ENCODE measurements around the gene DHCR7. TPM values are rescaled to one million over a fixed set of nuclear protein-coding genes. Genes with fewer than 3 reads are reported as not detected.
A peak's percentile ranks its signal among the peaks of the same experiment; 100 is the strongest.

The DHCR7 gene
- total RNA-seq, 1 donor from 2014 or later: 145 TPM

- peak; percentile 79 for TF ChIP-seq CTCF (IDR thresholded peaks at IDR 0.05; ENCODE audit: partially characterized antibody, unreplicated experiment)
- Mint-ChIP-seq H3K4me3 (ENCODE audit: unreplicated experiment) (no peak overlapping the region), H3K9me3 (ENCODE audit: unreplicated experiment) (peaks cover 4% of the 10 kb centered on the region), H3K27me3 (ENCODE audit: unreplicated experiment) (peaks cover 6% of the 10 kb centered on the region), H3K4me1 (ENCODE audit: low read depth, unreplicated experiment) (no peaks in the 10 kb centered on the region), H3K27ac (ENCODE audit: unreplicated experiment) (no peak overlapping the region), H3K36me3 (ENCODE audit: unreplicated experiment) (no peaks in the 10 kb centered on the region)
- DNase-seq: peak; percentile 68
Measured at GRCh38 chr11:71420455-71421241, 27.5 kb downstream of the DHCR7 start.

GRCh38 chr11:71418643-71419042, 29.6 kb downstream of the DHCR7 start:
- H3K36me3 Mint-ChIP-seq (ENCODE audit: unreplicated experiment): no peaks in the 10 kb centered on the region
- peaks cover 4% of the 10 kb centered on the region for H3K9me3 Mint-ChIP-seq (ENCODE audit: unreplicated experiment)
- TF ChIP-seq CTCF (IDR thresholded peaks at IDR 0.05; ENCODE audit: partially characterized antibody, unreplicated experiment): no peak
- DNase-seq: no peak
- no peaks in the 10 kb centered on the region for H3K4me1 Mint-ChIP-seq (ENCODE audit: low read depth, unreplicated experiment)
- H3K27me3 Mint-ChIP-seq (ENCODE audit: unreplicated experiment): peaks cover 7% of the 10 kb centered on the region
- H3K27ac Mint-ChIP-seq (ENCODE audit: unreplicated experiment): no peak overlapping the region
- H3K4me3 Mint-ChIP-seq (ENCODE audit: unreplicated experiment): no peak overlapping the region

GRCh38 chr11:71414645-71415044, 33.5 kb downstream of the DHCR7 start:
- no peak overlapping the region for H3K4me3 Mint-ChIP-seq (ENCODE audit: unreplicated experiment)
- no peaks in the 10 kb centered on the region for H3K4me1 Mint-ChIP-seq (ENCODE audit: low read depth, unreplicated experiment)
- H3K9me3 Mint-ChIP-seq (ENCODE audit: unreplicated experiment): no peaks in the 10 kb centered on the region
- H3K36me3 Mint-ChIP-seq (ENCODE audit: unreplicated experiment): peaks cover 7% of the 10 kb centered on the region
- no peak for DNase-seq
- no peak for TF ChIP-seq CTCF (IDR thresholded peaks at IDR 0.05; ENCODE audit: partially characterized antibody, unreplicated experiment)
- H3K27me3 Mint-ChIP-seq (ENCODE audit: unreplicated experiment): peaks cover 7% of the 10 kb centered on the region
- no peak overlapping the region for H3K27ac Mint-ChIP-seq (ENCODE audit: unreplicated experiment)

GRCh38 chr11:71410363-71410966, 37.7 kb downstream of the DHCR7 start:
- Mint-ChIP-seq H3K4me1 (ENCODE audit: low read depth, unreplicated experiment) (no peaks in the 10 kb centered on the region), H3K27ac (ENCODE audit: unreplicated experiment) (no peak overlapping the region), H3K27me3 (ENCODE audit: unreplicated experiment) (peaks cover 11% of the 10 kb centered on the region), H3K36me3 (ENCODE audit: unreplicated experiment) (peaks cover 7% of the 10 kb centered on the region), H3K9me3 (ENCODE audit: unreplicated experiment) (no peaks in the 10 kb centered on the region), H3K4me3 (ENCODE audit: unreplicated experiment) (no peak overlapping the region)
- TF ChIP-seq CTCF (IDR thresholded peaks at IDR 0.05; ENCODE audit: partially characterized antibody, unreplicated experiment): no peak
- DNase-seq: no peak

GRCh38 chr11:71408826-71409225, 39.4 kb downstream of the DHCR7 start:
- H3K4me3 Mint-ChIP-seq (ENCODE audit: unreplicated experiment): no peak overlapping the region
- TF ChIP-seq CTCF (IDR thresholded peaks at IDR 0.05; ENCODE audit: partially characterized antibody, unreplicated experiment): no peak
- no peak for DNase-seq
- no peak overlapping the region for H3K27ac Mint-ChIP-seq (ENCODE audit: unreplicated experiment)
- H3K27me3 Mint-ChIP-seq (ENCODE audit: unreplicated experiment): peaks cover 13% of the 10 kb centered on the region
- H3K4me1 Mint-ChIP-seq (ENCODE audit: low read depth, unreplicated experiment): no peaks in the 10 kb centered on the region
- peaks cover 19% of the 10 kb centered on the region for H3K36me3 Mint-ChIP-seq (ENCODE audit: unreplicated experiment)
- peaks cover 11% of the 10 kb centered on the region for H3K9me3 Mint-ChIP-seq (ENCODE audit: unreplicated experiment)

Data from glutamatergic neuron (in vitro differentiated cells).